WTC11 (cell line): ENCODE data around the gene DNAJC18.

Experiments
- ATF2 ChIP-seq: sonication (generic); formaldehyde crosslinking; IDR thresholded peaks from 2 replicates; pipeline ENCODE4 v1.8.1; 2022; ENCODE audit warnings: low read depth, missing genetic modification reagents, borderline replicate concordance
- CBFB ChIP-seq: sonication (generic); formaldehyde crosslinking; IDR thresholded peaks from 2 replicates; pipeline ENCODE4 v1.8.1; 2022; ENCODE audit warnings: mild to moderate bottlenecking, low read depth, missing genetic modification reagents
- CREM ChIP-seq: sonication (generic); formaldehyde crosslinking; IDR thresholded peaks from 2 replicates; pipeline ENCODE4 v1.8.1; 2022; ENCODE audit warnings: mild to moderate bottlenecking, missing genetic modification reagents, moderate library complexity
- CTCF ChIP-seq: fragments of 200-600 bp; IDR thresholded peaks from 2 replicates; pipeline ENCODE4 v1.8.0; 2022; ENCODE audit warnings: antibody characterized with exemption
- JUN ChIP-seq: sonication (generic); formaldehyde crosslinking; IDR thresholded peaks from 2 replicates; pipeline ENCODE4 v1.8.0; 2023; ENCODE audit warnings: mild to moderate bottlenecking, missing genetic modification reagents
- MYBL2 ChIP-seq: sonication (generic); formaldehyde crosslinking; IDR thresholded peaks from 2 replicates; pipeline ENCODE4 v1.8.1; 2023; ENCODE audit warnings: mild to moderate bottlenecking, moderate library complexity, missing genetic modification reagents
- NR3C1 ChIP-seq: sonication (generic); formaldehyde crosslinking; conservative IDR thresholded peaks from 2 replicates; pipeline ENCODE4 v1.8.1; 2023; ENCODE audit warnings: low read depth, mild to moderate bottlenecking, missing genetic modification reagents
- PRRX2 ChIP-seq: fragments of 250-450 bp; sonication (Bioruptor Pico); IDR thresholded peaks from 2 replicates; pipeline ENCODE4 v1.8.0; 2021; ENCODE audit warnings: mild to moderate bottlenecking
- SMAD3 ChIP-seq: sonication (generic); formaldehyde crosslinking; IDR thresholded peaks from 2 replicates; pipeline ENCODE4 v1.8.0; 2022; ENCODE audit warnings: missing genetic modification reagents, mild to moderate bottlenecking, borderline replicate concordance
- ZNF263 ChIP-seq: sonication (generic); formaldehyde crosslinking; IDR thresholded peaks from 2 replicates; pipeline ENCODE4 v1.8.1; 2022; ENCODE audit warnings: low read depth, mild to moderate bottlenecking, moderate library complexity, missing genetic modification reagents
- ZNF423 ChIP-seq: fragments of 250-450 bp; sonication (Bioruptor Pico); IDR thresholded peaks from 2 replicates; pipeline ENCODE4 v2.1.2; 2022; ENCODE audit warnings: mild to moderate bottlenecking, moderate library complexity
- ZSCAN18 ChIP-seq: fragments of 250-450 bp; sonication (Bioruptor Pico); IDR thresholded peaks from 2 replicates; pipeline ENCODE4 v2.1.2; 2022; ENCODE audit warnings: mild to moderate bottlenecking, moderate library complexity
- TF ChIP-seq, protein P1 (sequence below): sonication (generic); formaldehyde crosslinking; IDR thresholded peaks from 2 replicates; pipeline ENCODE4 v1.8.0; 2022; ENCODE audit warnings: mild to moderate bottlenecking, missing genetic modification reagents

GRCh38 chr5:139462586-139463276 lies 23.4 kb upstream of the DNAJC18 start, which contains the start of gene ECSCR:
- TF ChIP-seq CTCF: no peak
- TF ChIP-seq MYBL2: no peak
- TF ChIP-seq NR3C1 (CRISPR knock-in tag): no peak
- TF ChIP-seq, protein P1, sequence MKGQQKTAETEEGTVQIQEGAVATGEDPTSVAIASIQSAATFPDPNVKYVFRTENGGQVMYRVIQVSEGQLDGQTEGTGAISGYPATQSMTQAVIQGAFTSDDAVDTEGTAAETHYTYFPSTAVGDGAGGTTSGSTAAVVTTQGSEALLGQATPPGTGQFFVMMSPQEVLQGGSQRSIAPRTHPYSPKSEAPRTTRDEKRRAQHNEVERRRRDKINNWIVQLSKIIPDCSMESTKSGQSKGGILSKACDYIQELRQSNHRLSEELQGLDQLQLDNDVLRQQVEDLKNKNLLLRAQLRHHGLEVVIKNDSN: no peak
- TF ChIP-seq ZNF263 (CRISPR knock-in tag): no peak
- TF ChIP-seq CREM (CRISPR knock-in tag): no peak
- TF ChIP-seq JUN: no peak
- TF ChIP-seq PRRX2 (CRISPR knock-in tag): no peak
- no peak for TF ChIP-seq ZNF423 (CRISPR knock-in tag)
- no peak for TF ChIP-seq CBFB (CRISPR knock-in tag)
- TF ChIP-seq ZSCAN18: no peak
- no peak for TF ChIP-seq ATF2 (CRISPR knock-in tag)
- TF ChIP-seq SMAD3 (CRISPR knock-in tag): no peak
